Measurements from ENCODE around the gene DNAJC6.

GRCh38 chr1:65421351-65422025, 112.1 kb downstream of the DNAJC6 start:
- TF ChIP-seq, protein P1, sequence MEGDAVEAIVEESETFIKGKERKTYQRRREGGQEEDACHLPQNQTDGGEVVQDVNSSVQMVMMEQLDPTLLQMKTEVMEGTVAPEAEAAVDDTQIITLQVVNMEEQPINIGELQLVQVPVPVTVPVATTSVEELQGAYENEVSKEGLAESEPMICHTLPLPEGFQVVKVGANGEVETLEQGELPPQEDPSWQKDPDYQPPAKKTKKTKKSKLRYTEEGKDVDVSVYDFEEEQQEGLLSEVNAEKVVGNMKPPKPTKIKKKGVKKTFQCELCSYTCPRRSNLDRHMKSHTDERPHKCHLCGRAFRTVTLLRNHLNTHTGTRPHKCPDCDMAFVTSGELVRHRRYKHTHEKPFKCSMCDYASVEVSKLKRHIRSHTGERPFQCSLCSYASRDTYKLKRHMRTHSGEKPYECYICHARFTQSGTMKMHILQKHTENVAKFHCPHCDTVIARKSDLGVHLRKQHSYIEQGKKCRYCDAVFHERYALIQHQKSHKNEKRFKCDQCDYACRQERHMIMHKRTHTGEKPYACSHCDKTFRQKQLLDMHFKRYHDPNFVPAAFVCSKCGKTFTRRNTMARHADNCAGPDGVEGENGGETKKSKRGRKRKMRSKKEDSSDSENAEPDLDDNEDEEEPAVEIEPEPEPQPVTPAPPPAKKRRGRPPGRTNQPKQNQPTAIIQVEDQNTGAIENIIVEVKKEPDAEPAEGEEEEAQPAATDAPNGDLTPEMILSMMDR (conservative IDR thresholded peaks at IDR 0.05; ENCODE audit: low read length), result no peak
- TF ChIP-seq EZH2phosphoT487 (IDR thresholded peaks at IDR 0.05; ENCODE audit: borderline replicate concordance), result no peak
